ENCODE measurements around the gene TECTB.
"Not testable (repeated sequence)": the region's sequence is repeated elsewhere in the genome, so short reads cannot be mapped to it uniquely, and the experiment has no call there.

TECTB gene

GRCh38 chr10:112242769-112243168, 40.4 kb upstream of the TECTB start:
- TF ChIP-seq, protein P1, sequence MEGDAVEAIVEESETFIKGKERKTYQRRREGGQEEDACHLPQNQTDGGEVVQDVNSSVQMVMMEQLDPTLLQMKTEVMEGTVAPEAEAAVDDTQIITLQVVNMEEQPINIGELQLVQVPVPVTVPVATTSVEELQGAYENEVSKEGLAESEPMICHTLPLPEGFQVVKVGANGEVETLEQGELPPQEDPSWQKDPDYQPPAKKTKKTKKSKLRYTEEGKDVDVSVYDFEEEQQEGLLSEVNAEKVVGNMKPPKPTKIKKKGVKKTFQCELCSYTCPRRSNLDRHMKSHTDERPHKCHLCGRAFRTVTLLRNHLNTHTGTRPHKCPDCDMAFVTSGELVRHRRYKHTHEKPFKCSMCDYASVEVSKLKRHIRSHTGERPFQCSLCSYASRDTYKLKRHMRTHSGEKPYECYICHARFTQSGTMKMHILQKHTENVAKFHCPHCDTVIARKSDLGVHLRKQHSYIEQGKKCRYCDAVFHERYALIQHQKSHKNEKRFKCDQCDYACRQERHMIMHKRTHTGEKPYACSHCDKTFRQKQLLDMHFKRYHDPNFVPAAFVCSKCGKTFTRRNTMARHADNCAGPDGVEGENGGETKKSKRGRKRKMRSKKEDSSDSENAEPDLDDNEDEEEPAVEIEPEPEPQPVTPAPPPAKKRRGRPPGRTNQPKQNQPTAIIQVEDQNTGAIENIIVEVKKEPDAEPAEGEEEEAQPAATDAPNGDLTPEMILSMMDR (conservative IDR thresholded peaks at IDR 0.05; ENCODE audit: low read depth, low read length): no peak
- H3K4me3 ChIP-seq (ENCODE audit: low read length): no peak overlapping the region
- DNase-seq (ENCODE audit: low read depth): no peak

DNA sequence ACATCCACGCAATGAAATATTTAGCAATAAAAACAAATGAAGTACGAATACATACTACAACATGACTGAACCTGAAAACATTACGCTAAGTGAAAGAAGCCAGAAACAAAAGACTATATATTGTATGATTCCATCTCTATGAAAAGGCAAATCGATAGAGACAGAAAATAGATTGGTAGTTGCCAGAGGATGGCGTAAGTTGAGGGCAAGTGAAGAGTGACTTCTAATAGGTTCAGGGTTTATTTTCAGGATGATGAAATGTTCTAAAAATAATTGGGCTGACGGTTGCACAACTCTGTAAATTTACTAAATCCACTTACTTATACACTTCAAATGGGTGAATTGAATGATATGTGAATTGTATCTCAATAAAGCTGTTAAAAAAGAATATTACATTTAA, 39.5 kb upstream of the TECTB start:
- DNase-seq (ENCODE audit: low read depth): no peak
- no peak overlapping the region for H3K4me3 ChIP-seq (ENCODE audit: low read length)
- TF ChIP-seq, protein P1 (conservative IDR thresholded peaks at IDR 0.05; ENCODE audit: low read depth, low read length): no peak

GRCh38 chr10:112244197-112244596, 39.0 kb upstream of the TECTB start:
- no peak for DNase-seq (ENCODE audit: low read depth)
- no peak overlapping the region for H3K4me3 ChIP-seq (ENCODE audit: low read length)
- TF ChIP-seq, protein P1 (conservative IDR thresholded peaks at IDR 0.05; ENCODE audit: low read depth, low read length): no peak

GRCh38 chr10:112247791-112248190, 35.4 kb upstream of the TECTB start:
- TF ChIP-seq, protein P1 (conservative IDR thresholded peaks at IDR 0.05; ENCODE audit: low read depth, low read length): no peak

GRCh38 chr10:112248584-112249295, 34.5 kb upstream of the TECTB start:
- TF ChIP-seq, protein P1 (conservative IDR thresholded peaks at IDR 0.05; ENCODE audit: low read depth, low read length): no peak
- DNase-seq (ENCODE audit: low read depth): no peak
- H3K4me3 ChIP-seq (ENCODE audit: low read length): no peak overlapping the region

More at GRCh38 chr10:112247791-112248190, 35.4 kb upstream of the TECTB start:
- H3K4me3 ChIP-seq (ENCODE audit: low read length): no peak overlapping the region
- no peak for DNase-seq (ENCODE audit: low read depth)

- TF ChIP-seq, protein P1 (conservative IDR thresholded peaks at IDR 0.05; ENCODE audit: low read depth, low read length): no peak
- DNase-seq (ENCODE audit: low read depth): no peak
- H3K4me3 ChIP-seq (ENCODE audit: low read length): no peak overlapping the region
Measured at GRCh38 chr10:112249722-112250121, 33.5 kb upstream of the TECTB start.

DNA sequence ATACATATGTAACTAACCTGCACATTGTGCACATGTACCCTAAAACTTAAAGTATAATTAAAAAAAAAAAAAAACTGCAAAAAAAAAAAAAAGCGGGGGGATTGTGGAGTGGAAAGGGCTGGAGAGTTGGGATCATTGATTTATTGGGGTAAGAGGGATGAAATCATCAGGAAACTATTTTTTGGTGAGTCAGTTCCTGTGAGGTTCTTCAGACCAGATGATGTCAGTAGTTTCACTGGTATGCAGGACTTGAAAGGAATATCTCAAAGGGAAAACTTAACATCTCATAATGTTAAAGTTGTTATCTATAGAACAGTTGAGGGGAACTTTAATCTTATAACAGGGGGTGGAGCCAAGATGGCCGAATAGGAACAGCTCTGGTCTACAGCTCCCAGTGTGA, 32.6 kb upstream of the TECTB start:
- H3K4me3 ChIP-seq (ENCODE audit: low read length): no peak overlapping the region
- no peak for DNase-seq (ENCODE audit: low read depth)
- TF ChIP-seq, protein P1 (conservative IDR thresholded peaks at IDR 0.05; ENCODE audit: low read depth, low read length): no peak

GRCh38 chr10:112251238-112251637, 32.0 kb upstream of the TECTB start:
- DNase-seq (ENCODE audit: low read depth); H3K4me3 ChIP-seq (ENCODE audit: low read length): not testable (repeated sequence)
